AG04449 (cell line): ENCODE results near the gene FANCF.

Experiments used
- CTCF ChIA-PET: fragments of 350-600 bp; formaldehyde crosslinking; extraction: SDS; loops from one replicate; lab custom pipeline; 2021; ENCODE audit warnings: antibody characterized with exemption; lab: Yijun Ruan, JAX
- POLR2A ChIA-PET: fragments of 400-600, 350-600 bp; formaldehyde crosslinking; extraction: SDS; loops from one replicate; lab custom pipeline; 2020; ENCODE audit warnings: antibody characterized with exemption, inconsistent platforms; lab: Yijun Ruan, JAX
- DNase-seq: peaks from one replicate; pipeline ENCODE4 v3.0.0-alpha.2; 2010; ENCODE audit warnings: low read depth, low spot score
- H3K4me3 ChIP-seq: 2 replicates; pipeline ENCODE4 v1.5.1; 2011; ENCODE audit warnings: low read depth, mild to moderate bottlenecking, control low read depth, low read length
- CTCF ChIP-seq: IDR thresholded peaks from one replicate; pipeline ENCODE4 v1.5.1; 2011; ENCODE audit warnings: mild to moderate bottlenecking, moderate library complexity, low read length, control low read depth, inconsistent platforms; ENCODE audit not compliant: insufficient read depth; ENCODE audit errors: missing control alignments

Gene FANCF

DNA sequence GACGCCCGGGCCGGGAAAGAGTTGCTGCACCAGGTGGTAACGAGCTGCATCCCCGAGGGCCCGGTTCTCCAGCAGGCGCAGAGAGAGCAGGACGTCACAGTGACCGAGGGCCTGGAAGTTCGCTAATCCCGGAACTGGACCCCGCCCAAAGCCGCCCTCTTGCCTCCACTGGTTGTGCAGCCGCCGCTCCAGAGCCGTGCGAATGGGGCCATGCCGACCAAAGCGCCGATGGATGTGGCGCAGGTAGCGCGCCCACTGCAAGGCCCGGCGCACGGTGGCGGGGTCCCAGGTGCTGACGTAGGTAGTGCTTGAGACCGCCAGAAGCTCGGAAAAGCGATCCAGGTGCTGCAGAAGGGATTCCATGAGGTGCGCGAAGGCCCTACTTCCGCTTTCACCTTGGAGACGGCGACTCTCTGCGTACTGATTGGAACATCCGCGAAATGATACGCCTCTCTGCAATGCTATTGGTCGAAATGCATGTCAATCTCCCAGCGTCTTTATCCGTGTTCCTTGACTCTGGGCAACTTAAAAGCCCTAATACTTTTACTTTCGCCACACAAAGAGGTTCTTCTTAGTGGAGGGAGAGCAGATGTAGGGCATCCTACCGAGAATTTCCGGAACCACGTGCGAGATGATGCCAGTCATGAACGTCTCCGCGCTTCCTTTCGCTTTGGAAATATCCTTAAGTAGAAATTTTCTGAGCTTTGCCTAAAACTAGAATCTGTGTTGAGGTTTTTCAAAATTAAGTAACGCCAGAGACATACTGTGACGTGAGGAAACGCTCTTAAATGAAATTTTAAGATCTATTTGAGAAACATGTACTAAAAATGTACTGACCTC lies at the start of gene FANCF:
FANCF (minus strand) TSS at position 376 of the 840 bp plus-strand sequence; CDS start at position 363, 13 bp downstream.
- TF ChIP-seq CTCF = no peak

GRCh38 chr11:22674470-22675439 lies 49.1 kb upstream of the FANCF start:
- H3K4me3 ChIP-seq = no peak overlapping the region
- ChIA-PET POLR2A (no interaction called here), CTCF (no interaction called here)
- no peak for TF ChIP-seq CTCF
- no peak for DNase-seq

More for the DNA sequence above, at the start of gene FANCF:
- POLR2A ChIA-PET = no interaction called here
- H3K4me3 ChIP-seq = peak within 1 kb of the TSS; percentile 91
- CTCF ChIA-PET = interaction anchor here (1.0 to 1.3 kb wide), 2 partner anchors 18 to 41 kb away, joined by 3 read pairs; partner anchors contain the start of gene GAS2
- peak; percentile 96 for DNase-seq

DNA sequence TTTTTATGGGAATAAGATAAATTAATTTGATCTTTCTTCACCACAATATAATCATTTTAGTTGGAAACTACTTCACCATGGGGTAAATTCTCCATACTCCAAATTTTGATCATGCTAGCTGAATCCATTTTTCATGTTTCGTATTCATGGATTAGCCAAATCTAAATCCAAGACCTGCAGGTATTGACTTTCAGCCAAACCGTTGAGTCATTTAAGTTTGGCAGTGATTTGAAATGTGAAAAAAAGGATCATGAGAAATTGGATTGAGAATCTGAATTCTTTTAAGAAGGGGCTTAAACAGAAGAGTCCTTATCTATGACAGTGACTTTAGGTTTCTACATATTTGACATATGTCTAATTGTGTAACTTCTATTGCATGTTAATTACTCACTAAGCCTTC lies 46.1 kb upstream of the FANCF start:
- no peak overlapping the region for H3K4me3 ChIP-seq
- ChIA-PET CTCF (no interaction called here), POLR2A (no interaction called here)
- TF ChIP-seq CTCF = no peak
- no peak for DNase-seq

GRCh38 chr11:22670830-22671229 lies 45.2 kb upstream of the FANCF start:
- POLR2A ChIA-PET = no interaction called here

GRCh38 chr11:22669368-22669767 lies 43.7 kb upstream of the FANCF start:
- ChIA-PET POLR2A (no interaction called here), CTCF (no interaction called here)
- TF ChIP-seq CTCF = no peak
- H3K4me3 ChIP-seq = no peak overlapping the region
- DNase-seq = no peak

More at GRCh38 chr11:22670830-22671229, 45.2 kb upstream of the FANCF start:
- TF ChIP-seq CTCF = no peak
- H3K4me3 ChIP-seq = no peak overlapping the region
- no peak for DNase-seq
- CTCF ChIA-PET = no interaction called here
